ENCODE measurements around the gene IRAK1.

DNA sequence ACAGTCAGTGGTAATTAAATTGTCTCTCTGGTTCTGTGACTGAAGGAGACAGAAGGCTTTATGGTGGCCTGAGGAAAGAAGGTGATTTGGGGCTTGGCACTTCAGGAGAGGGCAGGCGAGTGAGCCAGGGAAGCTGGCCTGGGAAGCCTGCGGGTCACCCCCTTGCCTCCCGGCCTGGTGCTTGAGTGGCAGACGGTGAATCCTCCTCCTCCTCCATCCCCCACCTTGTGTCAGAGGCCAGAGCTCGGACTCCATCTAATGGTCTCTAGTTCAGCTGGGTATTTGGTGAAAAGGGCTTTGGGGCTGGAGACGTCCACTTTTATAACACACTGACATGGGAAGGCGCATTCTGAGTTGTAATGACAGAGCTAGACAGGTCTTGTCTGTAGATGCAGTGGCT, 38.5 kb downstream of the IRAK1 start:
- TF ChIP-seq, protein P1, sequence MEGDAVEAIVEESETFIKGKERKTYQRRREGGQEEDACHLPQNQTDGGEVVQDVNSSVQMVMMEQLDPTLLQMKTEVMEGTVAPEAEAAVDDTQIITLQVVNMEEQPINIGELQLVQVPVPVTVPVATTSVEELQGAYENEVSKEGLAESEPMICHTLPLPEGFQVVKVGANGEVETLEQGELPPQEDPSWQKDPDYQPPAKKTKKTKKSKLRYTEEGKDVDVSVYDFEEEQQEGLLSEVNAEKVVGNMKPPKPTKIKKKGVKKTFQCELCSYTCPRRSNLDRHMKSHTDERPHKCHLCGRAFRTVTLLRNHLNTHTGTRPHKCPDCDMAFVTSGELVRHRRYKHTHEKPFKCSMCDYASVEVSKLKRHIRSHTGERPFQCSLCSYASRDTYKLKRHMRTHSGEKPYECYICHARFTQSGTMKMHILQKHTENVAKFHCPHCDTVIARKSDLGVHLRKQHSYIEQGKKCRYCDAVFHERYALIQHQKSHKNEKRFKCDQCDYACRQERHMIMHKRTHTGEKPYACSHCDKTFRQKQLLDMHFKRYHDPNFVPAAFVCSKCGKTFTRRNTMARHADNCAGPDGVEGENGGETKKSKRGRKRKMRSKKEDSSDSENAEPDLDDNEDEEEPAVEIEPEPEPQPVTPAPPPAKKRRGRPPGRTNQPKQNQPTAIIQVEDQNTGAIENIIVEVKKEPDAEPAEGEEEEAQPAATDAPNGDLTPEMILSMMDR (optimal IDR thresholded peaks at IDR 0.05 in 1 of 3, IDR thresholded peaks at IDR 0.05 in 1 of 3, conservative IDR thresholded peaks at IDR 0.05 in 1 of 3; ENCODE audit: extremely low read depth in 1 of 3, insufficient read depth in 2 of 3, low read length in 3 of 3): no peak
- TF ChIP-seq EZH2 (IDR thresholded peaks at IDR 0.05; ENCODE audit: low read length): no peak

Measured in keratinocyte (primary cell).